ENCODE results near the gene VPS26A.

The VPS26A gene

GRCh38 chr10:69180525-69181204 is 56.7 kb downstream of the VPS26A start:
- no peak for DNase-seq (ENCODE audit: extremely low read depth, low read depth)
- TF ChIP-seq, protein P1, sequence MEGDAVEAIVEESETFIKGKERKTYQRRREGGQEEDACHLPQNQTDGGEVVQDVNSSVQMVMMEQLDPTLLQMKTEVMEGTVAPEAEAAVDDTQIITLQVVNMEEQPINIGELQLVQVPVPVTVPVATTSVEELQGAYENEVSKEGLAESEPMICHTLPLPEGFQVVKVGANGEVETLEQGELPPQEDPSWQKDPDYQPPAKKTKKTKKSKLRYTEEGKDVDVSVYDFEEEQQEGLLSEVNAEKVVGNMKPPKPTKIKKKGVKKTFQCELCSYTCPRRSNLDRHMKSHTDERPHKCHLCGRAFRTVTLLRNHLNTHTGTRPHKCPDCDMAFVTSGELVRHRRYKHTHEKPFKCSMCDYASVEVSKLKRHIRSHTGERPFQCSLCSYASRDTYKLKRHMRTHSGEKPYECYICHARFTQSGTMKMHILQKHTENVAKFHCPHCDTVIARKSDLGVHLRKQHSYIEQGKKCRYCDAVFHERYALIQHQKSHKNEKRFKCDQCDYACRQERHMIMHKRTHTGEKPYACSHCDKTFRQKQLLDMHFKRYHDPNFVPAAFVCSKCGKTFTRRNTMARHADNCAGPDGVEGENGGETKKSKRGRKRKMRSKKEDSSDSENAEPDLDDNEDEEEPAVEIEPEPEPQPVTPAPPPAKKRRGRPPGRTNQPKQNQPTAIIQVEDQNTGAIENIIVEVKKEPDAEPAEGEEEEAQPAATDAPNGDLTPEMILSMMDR (IDR thresholded peaks at IDR 0.05; ENCODE audit: low read depth, low read length, missing control alignments): no peak

GRCh38 chr10:69181433-69181832 is 57.5 kb downstream of the VPS26A start:
- TF ChIP-seq, protein P1 (IDR thresholded peaks at IDR 0.05; ENCODE audit: low read depth, low read length, missing control alignments): no peak
- H3K4me3 ChIP-seq (replicated peaks; ENCODE audit: low read depth, low read length): peak overlapping the region; percentile 99
- no peak for DNase-seq (ENCODE audit: extremely low read depth, low read depth)

More at GRCh38 chr10:69180525-69181204, 56.7 kb downstream of the VPS26A start:
- H3K4me3 ChIP-seq (replicated peaks; ENCODE audit: low read depth, low read length): peak overlapping the region; percentile 99

- TF ChIP-seq, protein P1 (IDR thresholded peaks at IDR 0.05; ENCODE audit: low read depth, low read length, missing control alignments): no peak
- H3K4me3 ChIP-seq (replicated peaks; ENCODE audit: low read depth, low read length): peak overlapping the region; percentile 99; the same call in 1 of the 2 replicates
- DNase-seq (ENCODE audit: extremely low read depth, low read depth): no peak
Observed at GRCh38 chr10:69182005-69182404, 58.0 kb downstream of the VPS26A start.

DNA sequence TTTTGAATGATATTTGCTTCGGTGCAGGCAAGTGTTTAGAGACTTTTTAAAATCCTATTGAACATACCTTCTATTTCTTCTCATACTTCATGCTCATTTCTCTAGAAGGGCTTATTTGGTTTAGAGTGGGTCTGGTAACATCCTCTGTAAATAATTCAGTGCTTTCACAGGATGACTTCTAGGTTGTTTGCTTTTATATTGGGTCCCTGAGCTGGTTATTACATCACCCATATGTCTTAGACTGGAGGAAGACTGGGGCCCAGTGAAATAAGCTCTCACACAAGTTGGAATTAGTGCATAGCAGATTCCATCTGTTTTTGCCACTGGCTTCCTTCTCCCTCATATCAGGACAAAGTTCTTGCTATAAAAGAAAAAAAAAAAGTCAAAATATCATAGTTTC is 62.5 kb downstream of the VPS26A start:
- no peak for DNase-seq (ENCODE audit: extremely low read depth, low read depth)
- TF ChIP-seq, protein P1 (IDR thresholded peaks at IDR 0.05; ENCODE audit: low read depth, low read length, missing control alignments): no peak
- H3K4me3 ChIP-seq (replicated peaks; ENCODE audit: low read depth, low read length): no peak overlapping the region

- H3K4me3 ChIP-seq (replicated peaks; ENCODE audit: low read depth, low read length): no peak overlapping the region
- TF ChIP-seq, protein P1 (IDR thresholded peaks at IDR 0.05; ENCODE audit: low read depth, low read length, missing control alignments): no peak
Observed at GRCh38 chr10:69201045-69201444, 77.1 kb downstream of the VPS26A start.

GRCh38 chr10:69202332-69202731 is 78.4 kb downstream of the VPS26A start:
- TF ChIP-seq, protein P1 (IDR thresholded peaks at IDR 0.05; ENCODE audit: low read depth, low read length, missing control alignments): no peak
- H3K4me3 ChIP-seq (replicated peaks; ENCODE audit: low read depth, low read length): no peak overlapping the region
- DNase-seq (ENCODE audit: extremely low read depth, low read depth): no peak

More at GRCh38 chr10:69201045-69201444, 77.1 kb downstream of the VPS26A start:
- no peak for DNase-seq (ENCODE audit: extremely low read depth, low read depth)

Data from HFF-Myc (cell line).